Activated T-cell treated with anti-CD3 and anti-CD28 coated beads for 4 hours (primary cell): ENCODE measurements around the gene KRTAP1-5.
"Not testable (repeated sequence)": the region's sequence is repeated elsewhere in the genome, so short reads cannot be mapped to it uniquely, and the experiment has no call there.

Source experiments
- DNase-seq: peaks from one replicate; pipeline ENCODE4 v3.0.0-alpha.2; 2020

Gene KRTAP1-5

DNA sequence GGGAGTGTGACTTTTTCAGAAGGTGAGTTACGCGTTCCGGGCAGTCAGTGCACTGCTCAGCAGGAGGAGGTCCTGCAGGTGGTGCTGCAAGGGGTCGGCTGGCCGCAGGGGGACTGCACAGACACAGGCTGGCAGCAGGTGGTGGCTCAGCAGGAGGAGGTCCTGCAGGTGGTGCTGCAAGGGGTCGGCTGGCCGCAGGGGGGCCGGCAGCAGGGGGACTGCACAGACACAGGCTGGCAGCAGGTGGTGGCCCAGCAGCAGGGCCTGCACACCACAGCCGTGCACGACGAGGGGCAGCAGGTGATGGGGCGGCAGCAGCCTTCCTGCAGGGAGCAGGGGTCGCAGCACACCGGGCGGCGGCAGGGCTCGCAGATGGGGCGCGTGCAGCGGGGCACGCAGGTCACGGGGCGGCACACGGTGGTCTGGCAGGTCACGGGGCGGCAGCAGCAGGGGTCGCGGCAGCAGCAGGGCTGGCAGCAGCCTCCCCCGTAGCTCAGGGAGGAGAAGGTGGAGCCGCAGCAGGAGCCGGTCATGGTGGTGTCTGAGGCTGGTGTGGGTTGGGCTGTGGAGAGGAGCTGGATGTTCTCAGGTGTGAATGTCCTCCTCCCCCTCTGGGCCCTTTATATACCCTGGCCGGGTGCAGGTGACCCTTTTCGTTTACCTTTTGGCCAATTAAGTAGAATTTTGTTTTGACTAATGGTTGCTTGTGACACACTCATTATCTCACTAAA, 19.9 kb upstream of the KRTAP1-5 start, which contains the start of gene KRTAP2-1:
KRTAP2-1 (minus strand) TSS at position 582 of the 731 bp plus-strand sequence; CDS start at position 533, 49 bp downstream.
- DNase-seq, result not testable (repeated sequence)

DNA sequence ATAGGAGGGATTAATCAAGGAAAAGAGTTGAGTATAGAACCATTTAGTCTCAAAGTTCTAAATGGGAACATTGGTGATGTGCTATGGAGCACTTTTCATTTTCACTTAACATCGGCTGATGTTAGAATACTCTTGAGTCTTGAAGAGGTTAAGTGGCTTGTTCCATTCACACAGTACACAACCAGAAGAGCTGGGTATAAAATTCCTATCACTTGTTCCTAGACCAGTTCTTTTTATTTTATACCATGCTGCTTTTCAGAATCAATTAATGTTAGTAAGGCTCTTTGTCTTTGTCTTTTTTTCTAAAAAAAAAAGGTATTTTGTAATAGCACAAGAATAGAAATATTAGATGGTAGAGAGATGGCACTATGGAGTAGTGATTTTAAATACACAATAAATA, 15.9 kb upstream of the KRTAP1-5 start:
- no peak for DNase-seq

DNA sequence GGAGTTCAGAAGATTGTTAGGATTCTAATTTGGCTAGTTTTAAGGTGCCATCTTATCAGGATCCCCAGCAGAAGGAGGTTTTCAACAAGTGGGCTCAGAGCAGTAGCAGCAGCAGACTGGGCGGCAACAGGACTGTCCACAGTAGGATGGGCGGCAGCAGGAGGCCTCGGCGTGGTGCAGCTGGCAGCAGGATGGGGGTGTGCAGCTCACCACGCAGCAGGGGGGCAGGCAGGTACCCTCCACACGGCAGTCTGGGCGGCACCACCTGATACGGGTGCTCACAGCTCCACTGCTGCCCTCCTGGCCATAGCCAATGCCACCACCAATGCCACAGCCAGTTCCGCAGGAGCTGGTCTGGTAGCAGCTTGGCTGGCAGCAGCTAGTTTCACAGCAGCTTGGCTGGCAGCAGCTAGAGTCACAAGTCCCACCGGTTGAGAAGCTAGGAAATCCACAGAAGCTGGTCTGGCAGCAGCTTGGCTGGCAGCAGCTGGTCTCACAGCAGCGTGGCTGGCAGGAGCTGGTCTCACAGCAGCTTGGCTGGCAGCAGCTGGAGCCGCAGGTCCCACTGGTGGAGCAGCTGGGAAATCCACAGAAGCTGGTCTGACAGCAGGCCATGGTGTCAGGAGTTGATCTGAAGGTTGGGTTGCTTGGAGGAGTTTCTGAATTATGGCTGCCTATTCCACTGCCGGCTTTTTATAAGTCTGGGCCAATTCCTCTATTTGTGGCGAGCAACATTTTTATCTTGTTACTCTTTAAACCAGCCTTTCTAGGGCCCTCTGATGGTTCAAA, 14.0 kb upstream of the KRTAP1-5 start, which contains the start of gene KRTAP1-1:
KRTAP1-1 (minus strand) TSS at position 668 of the 789 bp plus-strand sequence; CDS start at position 615, 53 bp downstream.
- not testable (repeated sequence) for DNase-seq

GRCh38 chr17:41037853-41038350, 10.9 kb upstream of the KRTAP1-5 start:
- no peak for DNase-seq

DNA sequence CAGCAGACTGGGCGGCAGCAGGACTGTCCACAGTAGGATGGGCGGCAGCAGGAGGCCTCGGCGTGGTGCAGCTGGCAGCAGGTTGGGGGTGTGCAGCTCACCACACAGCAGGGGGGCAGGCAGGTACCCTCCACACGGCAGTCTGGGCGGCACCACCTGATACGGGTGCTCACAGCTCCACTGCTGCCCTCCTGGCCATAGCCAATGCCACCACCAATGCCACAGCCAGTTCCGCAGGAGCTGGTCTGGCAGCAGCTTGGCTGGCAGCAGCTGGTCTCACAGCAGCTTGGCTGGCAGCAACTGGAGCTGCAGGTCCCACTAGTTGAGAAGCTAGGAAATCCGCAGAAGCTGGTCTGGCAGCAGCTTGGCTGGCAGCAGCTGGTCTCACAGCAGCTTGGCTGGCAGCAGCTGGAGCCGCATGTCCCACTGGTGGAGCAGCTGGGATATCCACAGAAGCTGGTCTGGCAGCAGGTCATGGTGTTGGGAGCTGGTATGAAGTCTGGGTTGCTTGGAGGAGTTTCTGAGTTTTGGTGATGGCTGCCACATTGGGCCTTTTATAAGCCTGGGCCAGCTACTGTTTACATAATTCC, 7.4 kb upstream of the KRTAP1-5 start, which contains the start of gene KRTAP1-3:
KRTAP1-3 (minus strand) TSS at position 529 of the 590 bp plus-strand sequence; CDS start at position 476, 53 bp downstream.
- DNase-seq, result not testable (repeated sequence)

- DNase-seq, result no peak
Observed at GRCh38 chr17:41029633-41030245, 2.7 kb upstream of the KRTAP1-5 start, which contains the start of gene KRTAP1-4. TSS of gene KRTAP1-4 (minus strand) at chr17:41030195. CDS start at chr17:41030078, 117 bp downstream.

GRCh38 chr17:41024697-41025096, 2.3 kb downstream of the KRTAP1-5 start:
- no peak for DNase-seq

DNA sequence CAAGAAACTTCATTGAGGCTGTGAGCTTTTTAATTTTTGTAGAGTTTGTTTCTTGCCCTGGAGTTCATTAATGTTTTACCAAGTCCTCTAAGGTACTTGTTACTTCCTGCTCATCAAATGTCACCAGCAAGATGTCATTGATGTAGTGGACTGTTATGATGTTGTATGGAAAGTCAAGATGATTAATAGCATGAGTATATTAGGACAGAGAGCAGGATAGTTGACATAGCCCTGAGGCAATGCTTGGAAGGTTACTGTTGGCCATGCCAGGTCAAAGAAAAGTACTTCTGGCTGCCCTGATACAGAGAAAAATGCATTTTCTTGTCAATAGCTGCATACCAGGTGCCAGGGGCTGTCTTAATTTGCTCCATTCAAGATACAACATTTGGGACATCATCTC, 6.7 kb downstream of the KRTAP1-5 start:
- no peak for DNase-seq

- no peak for DNase-seq
Observed at GRCh38 chr17:41019415-41019814, 7.6 kb downstream of the KRTAP1-5 start.

GRCh38 chr17:41018541-41018940, 8.5 kb downstream of the KRTAP1-5 start:
- DNase-seq, result no peak

DNA sequence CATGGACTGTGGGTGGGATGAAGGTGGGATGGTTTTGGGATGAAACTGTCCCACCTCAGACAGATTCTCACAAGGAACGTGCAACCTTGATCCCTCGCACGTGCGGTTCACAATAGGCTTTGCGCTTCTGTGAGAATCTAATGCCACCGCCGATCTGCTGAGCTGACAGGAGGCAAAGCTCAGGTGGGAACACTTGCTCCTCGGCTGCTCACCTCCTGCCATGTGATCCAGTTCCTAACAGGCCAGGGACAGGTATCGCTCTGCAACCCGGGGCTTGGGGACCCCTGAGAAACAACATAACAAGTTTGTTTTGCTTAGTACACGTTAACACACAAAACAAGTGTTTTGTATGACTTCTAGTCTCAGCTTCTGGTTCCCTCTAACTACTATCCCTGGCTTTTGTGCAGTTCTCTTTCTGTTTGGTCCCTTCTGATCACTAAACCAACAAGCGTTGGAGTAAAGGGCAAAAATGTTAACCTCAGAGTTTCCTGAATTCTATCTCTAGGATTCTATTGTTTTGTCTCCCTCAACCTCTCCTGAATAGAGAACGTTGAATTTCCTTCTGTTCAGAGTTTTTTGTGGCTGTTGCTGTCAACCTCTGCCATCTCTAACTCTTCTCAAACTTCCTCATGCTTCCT, 10.3 kb downstream of the KRTAP1-5 start:
- DNase-seq, result no peak

GRCh38 chr17:41015454-41015853, 11.6 kb downstream of the KRTAP1-5 start:
- DNase-seq, result no peak

GRCh38 chr17:41013606-41014005, 13.4 kb downstream of the KRTAP1-5 start:
- no peak for DNase-seq

GRCh38 chr17:41013181-41013580, 13.8 kb downstream of the KRTAP1-5 start:
- DNase-seq, result no peak

GRCh38 chr17:41012326-41013120, 14.5 kb downstream of the KRTAP1-5 start:
- no peak for DNase-seq

DNA sequence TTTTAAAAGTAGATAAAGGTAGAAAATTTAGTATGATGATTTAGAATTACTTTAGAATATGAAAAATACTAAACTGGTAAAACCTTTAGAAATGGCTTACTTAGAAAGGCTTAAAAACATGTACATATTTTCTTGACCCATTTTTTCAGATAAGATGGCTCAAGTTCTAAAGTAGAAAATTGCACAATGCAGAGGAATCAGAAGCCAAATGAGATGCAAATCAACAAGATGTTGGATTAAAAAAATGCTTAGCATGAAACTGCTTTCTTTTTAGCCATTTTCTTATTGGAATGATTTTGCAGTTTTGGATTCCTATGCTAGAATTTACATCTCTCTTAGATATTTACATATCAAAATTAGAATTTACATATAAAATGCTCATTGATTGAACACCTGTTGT, 16.6 kb downstream of the KRTAP1-5 start:
- DNase-seq, result no peak

DNA sequence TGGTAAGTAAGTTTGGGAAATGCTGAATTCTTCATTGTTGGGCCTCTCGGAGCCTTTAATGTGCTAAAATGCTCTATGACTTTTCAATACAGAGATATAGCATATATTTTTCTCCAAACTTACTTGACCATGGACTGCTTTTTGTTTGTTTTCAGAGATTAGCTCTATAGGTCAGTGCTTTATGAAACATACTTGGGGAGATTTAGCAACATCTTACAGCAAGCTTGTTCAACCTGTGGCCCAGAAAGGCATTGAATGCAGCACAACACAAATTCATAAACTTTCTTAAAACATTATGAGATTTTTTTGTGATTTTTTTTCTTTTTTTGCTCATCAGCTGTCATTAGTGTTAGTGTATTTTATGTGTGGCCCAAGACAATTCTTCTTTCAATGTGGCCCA, 17.1 kb downstream of the KRTAP1-5 start:
- no peak for DNase-seq

- DNase-seq, result no peak
Observed at GRCh38 chr17:41009301-41009760, 17.7 kb downstream of the KRTAP1-5 start.

GRCh38 chr17:41008811-41009210, 18.2 kb downstream of the KRTAP1-5 start, which contains the start of gene KRTAP3-1:
TSS of gene KRTAP3-1 (minus strand) at chr17:41009128. CDS start at chr17:41009074, 54 bp downstream.
- no peak for DNase-seq

- DNase-seq, result no peak
Observed at GRCh38 chr17:41004397-41004796, 22.6 kb downstream of the KRTAP1-5 start.

DNA sequence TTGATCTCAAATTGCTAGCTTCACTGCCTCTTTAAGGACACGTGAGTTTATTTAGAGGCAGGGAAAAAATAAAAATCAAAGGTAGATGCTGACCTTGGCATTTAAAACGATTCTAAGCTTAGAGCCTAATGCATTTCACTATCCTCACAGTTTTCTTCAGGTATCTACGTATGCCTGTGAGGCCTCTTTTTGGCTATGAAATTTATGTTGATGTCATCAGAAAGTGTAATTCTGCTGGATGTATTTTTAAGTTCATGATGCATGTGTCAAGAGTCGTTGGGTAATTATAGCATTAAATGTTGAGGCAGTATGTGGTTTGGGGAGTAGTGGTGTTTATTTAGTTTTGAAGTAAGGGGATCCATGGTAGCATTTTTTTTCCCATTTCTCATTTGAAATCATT, 23.1 kb downstream of the KRTAP1-5 start:
- DNase-seq, result no peak
